SK-N-SH treated with all-trans-retinoic acid at 6 μM for 48 hours (cell line): ENCODE data around the gene TNIP1.

ENCODE experiments used
- ARNTL ChIP-seq: fragments of 450-650 bp; formaldehyde crosslinking; IDR thresholded peaks from 2 replicates; pipeline ENCODE4 v1.5.0; 2020; ENCODE audit warnings: low read depth, mild to moderate bottlenecking, moderate library complexity, borderline replicate concordance
- BACH2 ChIP-seq: fragments of 250-450 bp; sonication (Bioruptor Pico); IDR thresholded peaks from 2 replicates; pipeline ENCODE4 v1.9.0; 2021; ENCODE audit warnings: mild to moderate bottlenecking, borderline replicate concordance
- CSRNP3 ChIP-seq: fragments of 250-450 bp; sonication (Bioruptor Pico); IDR thresholded peaks from 2 replicates; pipeline ENCODE4 v1.5.1; 2021; ENCODE audit warnings: mild to moderate bottlenecking, moderate library complexity
- PATZ1 ChIP-seq: fragments of 250-450 bp; sonication (Bioruptor Pico); IDR thresholded peaks from 2 replicates; pipeline ENCODE4 v1.8.0; 2020; ENCODE audit warnings: mild to moderate bottlenecking, moderate library complexity, borderline replicate concordance
- POU6F1 ChIP-seq: fragments of 250-450 bp; sonication (Bioruptor Pico); IDR thresholded peaks from 2 replicates; pipeline ENCODE4 v1.8.0; 2021; ENCODE audit warnings: low read depth, mild to moderate bottlenecking, moderate library complexity, borderline replicate concordance
- PPARA ChIP-seq: fragments of 250-450 bp; sonication (Bioruptor Pico); IDR thresholded peaks from 2 replicates; pipeline ENCODE4 v1.5.0; 2020; ENCODE audit warnings: mild to moderate bottlenecking, borderline replicate concordance
- TOX ChIP-seq: fragments of 250-450 bp; sonication (Bioruptor Pico); IDR thresholded peaks from 2 replicates; pipeline ENCODE4 v1.8.0; 2021; ENCODE audit warnings: mild to moderate bottlenecking, moderate library complexity, borderline replicate concordance
- ZC3H10 ChIP-seq: fragments of 250-450 bp; sonication (Bioruptor Pico); IDR thresholded peaks from 2 replicates; pipeline ENCODE4 v1.5.1; 2021; ENCODE audit warnings: mild to moderate bottlenecking, moderate library complexity
- ZFP3 ChIP-seq: fragments of 250-450 bp; sonication (Bioruptor Pico); IDR thresholded peaks from 2 replicates; pipeline ENCODE4 v1.5.0; 2020; ENCODE audit warnings: mild to moderate bottlenecking, moderate library complexity
- ZFP30 ChIP-seq: fragments of 450-650 bp; formaldehyde crosslinking; IDR thresholded peaks from 2 replicates; pipeline ENCODE4 v1.5.0; 2022; ENCODE audit warnings: mild to moderate bottlenecking, moderate library complexity
- ZNF565 ChIP-seq: fragments of 450-650 bp; formaldehyde crosslinking; conservative IDR thresholded peaks from 2 replicates; pipeline ENCODE4 v1.5.0; 2020; ENCODE audit warnings: low read depth, mild to moderate bottlenecking, moderate library complexity

GRCh38 chr5:151110992-151111391, 30.2 kb upstream of the TNIP1 start:
- TF ChIP-seq ZNF565 (CRISPR knock-in tag) = no peak
- no peak for TF ChIP-seq PPARA (CRISPR knock-in tag)
- TF ChIP-seq CSRNP3 (CRISPR knock-in tag) = no peak
- TF ChIP-seq ZFP3 = no peak
- no peak for TF ChIP-seq PATZ1 (CRISPR knock-in tag)
- TF ChIP-seq ZC3H10 (CRISPR knock-in tag) = no peak
- no peak for TF ChIP-seq TOX (CRISPR knock-in tag)
- no peak for TF ChIP-seq ARNTL (CRISPR knock-in tag)
- no peak for TF ChIP-seq BACH2 (CRISPR knock-in tag)
- no peak for TF ChIP-seq POU6F1 (CRISPR knock-in tag)
- no peak for TF ChIP-seq ZFP30 (CRISPR knock-in tag)
